ENCODE measurements around the gene SCYL1.

DNA sequence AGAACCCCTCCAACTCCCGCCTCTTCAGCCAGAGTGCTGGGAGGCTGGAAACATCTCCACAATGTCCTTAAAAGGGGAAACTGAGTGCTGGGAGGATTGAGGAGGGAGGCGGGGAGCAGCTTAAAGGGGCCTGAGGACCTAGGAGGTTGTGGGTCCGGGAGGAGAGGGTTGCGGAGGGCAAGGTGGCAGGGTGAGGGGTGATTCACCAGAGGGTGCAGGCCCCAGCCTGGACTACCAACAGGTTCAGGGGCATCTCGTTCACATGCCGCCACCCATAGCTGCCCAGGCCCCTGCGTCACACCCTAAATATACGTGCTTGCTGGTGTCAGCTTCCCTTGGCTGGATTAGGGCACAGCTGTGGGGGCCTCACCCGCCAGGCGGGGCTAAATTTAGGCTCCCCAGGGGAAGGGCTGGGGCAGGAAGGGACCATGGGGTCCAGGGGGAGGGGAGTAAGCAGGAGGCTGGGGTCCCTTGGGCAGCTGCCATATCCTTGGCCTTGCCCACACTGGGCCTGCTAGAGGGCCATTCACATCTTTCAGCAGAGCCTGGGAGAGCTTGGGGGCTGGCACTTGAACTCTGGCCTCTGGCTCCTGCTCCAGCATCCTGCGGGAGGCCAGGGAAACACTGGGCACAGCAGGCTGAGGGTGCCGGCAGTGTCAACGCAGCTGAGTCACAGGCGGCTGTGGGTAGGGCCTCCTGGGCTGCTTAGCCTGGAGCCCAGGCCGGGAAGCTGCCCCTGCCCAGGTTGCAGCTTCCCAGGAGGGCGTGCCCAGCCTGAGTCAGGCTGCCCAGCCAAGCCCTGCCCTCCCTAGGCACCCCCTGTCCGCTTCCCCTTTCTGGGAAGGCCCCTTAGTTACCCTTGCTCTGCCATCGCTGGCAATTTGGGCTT is 52.2 kb downstream of the SCYL1 start:
- TF ChIP-seq, protein P1, sequence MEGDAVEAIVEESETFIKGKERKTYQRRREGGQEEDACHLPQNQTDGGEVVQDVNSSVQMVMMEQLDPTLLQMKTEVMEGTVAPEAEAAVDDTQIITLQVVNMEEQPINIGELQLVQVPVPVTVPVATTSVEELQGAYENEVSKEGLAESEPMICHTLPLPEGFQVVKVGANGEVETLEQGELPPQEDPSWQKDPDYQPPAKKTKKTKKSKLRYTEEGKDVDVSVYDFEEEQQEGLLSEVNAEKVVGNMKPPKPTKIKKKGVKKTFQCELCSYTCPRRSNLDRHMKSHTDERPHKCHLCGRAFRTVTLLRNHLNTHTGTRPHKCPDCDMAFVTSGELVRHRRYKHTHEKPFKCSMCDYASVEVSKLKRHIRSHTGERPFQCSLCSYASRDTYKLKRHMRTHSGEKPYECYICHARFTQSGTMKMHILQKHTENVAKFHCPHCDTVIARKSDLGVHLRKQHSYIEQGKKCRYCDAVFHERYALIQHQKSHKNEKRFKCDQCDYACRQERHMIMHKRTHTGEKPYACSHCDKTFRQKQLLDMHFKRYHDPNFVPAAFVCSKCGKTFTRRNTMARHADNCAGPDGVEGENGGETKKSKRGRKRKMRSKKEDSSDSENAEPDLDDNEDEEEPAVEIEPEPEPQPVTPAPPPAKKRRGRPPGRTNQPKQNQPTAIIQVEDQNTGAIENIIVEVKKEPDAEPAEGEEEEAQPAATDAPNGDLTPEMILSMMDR (IDR thresholded peaks at IDR 0.05) = no peak
- no peak for TF ChIP-seq POLR2A (IDR thresholded peaks at IDR 0.05)
